Chondrocyte (in vitro differentiated cells): ENCODE data around the gene ASTN2. TPM values are rescaled to one million over a fixed set of nuclear protein-coding genes. Genes with fewer than 3 reads are reported as not detected.

Experiments
- DNase-seq: peaks from one replicate; pipeline ENCODE4 v3.0.0; 2021; ENCODE audit warnings: mixed read lengths, low spot score
- H3K27ac Mint-ChIP-seq: one replicate; pipeline ENCODE4 v1.8.0; 2021; ENCODE audit warnings: mild to moderate bottlenecking, moderate library complexity, mixed read lengths; ENCODE audit not compliant: unreplicated experiment
- H3K27me3 Mint-ChIP-seq: 2 replicates; pipeline ENCODE4 v1.8.0; 2021; ENCODE audit warnings: low read depth, mixed read lengths
- H3K36me3 Mint-ChIP-seq: 2 replicates; pipeline ENCODE4 v1.8.0; 2021; ENCODE audit warnings: low read depth, mixed read lengths
- H3K4me1 Mint-ChIP-seq: 2 replicates; pipeline ENCODE4 v1.8.0; 2021; ENCODE audit warnings: low read depth, mild to moderate bottlenecking, mixed read lengths
- H3K4me3 Mint-ChIP-seq: one replicate; pipeline ENCODE4 v1.8.0; 2021; ENCODE audit warnings: mild to moderate bottlenecking, moderate library complexity, mixed read lengths; ENCODE audit not compliant: unreplicated experiment
- H3K9me3 Mint-ChIP-seq: 2 replicates; pipeline ENCODE4 v1.8.0; 2021; ENCODE audit warnings: low read depth, mixed read lengths
- CTCF ChIP-seq: fragments of 200-600 bp; sonication (generic); IDR thresholded peaks from 2 replicates; pipeline ENCODE4 v1.5.0; 2021; ENCODE audit warnings: antibody characterized with exemption, mild to moderate bottlenecking, moderate library complexity
- total RNA-seq: library from RNA; stranded (reverse); gene quantifications from 3 replicates; pipeline ENCODE4 v1.2.1, GENCODE V29; 2021

ASTN2 gene
- total RNA-seq, 1 donor from 2014 or later: 3.6 TPM

- DNase-seq: no peak
- peaks cover 9% of the 10 kb centered on the region for H3K27me3 Mint-ChIP-seq
Observed at GRCh38 chr9:117043159-117043558, 371.7 kb downstream of the ASTN2 start.

GRCh38 chr9:117035546-117035945 lies 379.3 kb downstream of the ASTN2 start:
- Mint-ChIP-seq H3K27me3 (no peaks in the 10 kb centered on the region), H3K27ac (no peak overlapping the region), H3K9me3 (no peaks in the 10 kb centered on the region), H3K4me1 (no peaks in the 10 kb centered on the region), H3K36me3 (no peaks in the 10 kb centered on the region), H3K4me3 (no peak overlapping the region)
- no peak for DNase-seq
- TF ChIP-seq CTCF: no peak

More at GRCh38 chr9:117043159-117043558, 371.7 kb downstream of the ASTN2 start:
- Mint-ChIP-seq H3K4me3 (no peak overlapping the region), H3K9me3 (no peaks in the 10 kb centered on the region), H3K27ac (no peak overlapping the region), H3K4me1 (no peaks in the 10 kb centered on the region), H3K36me3 (no peaks in the 10 kb centered on the region)
- no peak for TF ChIP-seq CTCF

GRCh38 chr9:117034866-117035265 lies 380.0 kb downstream of the ASTN2 start:
- no peak for TF ChIP-seq CTCF
- no peak for DNase-seq
- Mint-ChIP-seq H3K27ac (no peak overlapping the region), H3K27me3 (no peaks in the 10 kb centered on the region), H3K36me3 (no peaks in the 10 kb centered on the region), H3K9me3 (no peaks in the 10 kb centered on the region), H3K4me3 (no peak overlapping the region), H3K4me1 (no peaks in the 10 kb centered on the region)

GRCh38 chr9:117030254-117030768 lies 384.5 kb downstream of the ASTN2 start:
- H3K27ac Mint-ChIP-seq: no peak overlapping the region

GRCh38 chr9:117029341-117029740 lies 385.5 kb downstream of the ASTN2 start:
- Mint-ChIP-seq H3K27ac (no peak overlapping the region), H3K4me1 (no peaks in the 10 kb centered on the region), H3K4me3 (no peak overlapping the region), H3K36me3 (no peaks in the 10 kb centered on the region), H3K27me3 (no peaks in the 10 kb centered on the region), H3K9me3 (no peaks in the 10 kb centered on the region)
- no peak for TF ChIP-seq CTCF
- DNase-seq: no peak

More at GRCh38 chr9:117030254-117030768, 384.5 kb downstream of the ASTN2 start:
- Mint-ChIP-seq H3K4me3 (no peak overlapping the region), H3K27me3 (no peaks in the 10 kb centered on the region), H3K4me1 (no peaks in the 10 kb centered on the region), H3K9me3 (no peaks in the 10 kb centered on the region), H3K36me3 (no peaks in the 10 kb centered on the region)
- TF ChIP-seq CTCF: no peak
- DNase-seq: no peak
